SK-N-SH (cell line): ENCODE results near the gene ZMIZ2.
"Not testable (repeated sequence)": the region's sequence is repeated elsewhere in the genome, so short reads cannot be mapped to it uniquely, and the experiment has no call there.

Experiments
- CTCF ChIP-seq: fragments of 200-600 bp; sonication (generic); IDR thresholded peaks from 2 replicates; pipeline ENCODE4 v1.6.1; 2017; ENCODE audit warnings: antibody characterized with exemption, mild to moderate bottlenecking, moderate library complexity
- EP300 ChIP-seq, 2 experiments: IDR thresholded peaks; 2 replicates each; pipeline versions ENCODE4 v1.4.0 to v1.6.1; 2012; ENCODE audit warnings: borderline replicate concordance in 1 of 2, low read depth in 1 of 2, low read length in 1 of 2
- MAX ChIP-seq: IDR thresholded peaks from 2 replicates; pipeline ENCODE4 v1.4.0; 2012; ENCODE audit warnings: low read depth
- MXI1 ChIP-seq: IDR thresholded peaks from 2 replicates; pipeline ENCODE4 v1.6.1; 2012; ENCODE audit warnings: mild to moderate bottlenecking, low read depth, low read length, improper control_type of control experiment
- TAF1 ChIP-seq: IDR thresholded peaks from 2 replicates; pipeline ENCODE4 v1.6.1; 2012; ENCODE audit warnings: low read depth, mild to moderate bottlenecking, low read length, moderate library complexity, borderline replicate concordance
- USF2 ChIP-seq: fragments of 150-350 bp; IDR thresholded peaks from 2 replicates; pipeline ENCODE4 v1.6.1; 2017; ENCODE audit warnings: antibody characterized with exemption, low read length, low read depth, borderline replicate concordance
- ZBTB33 ChIP-seq: IDR thresholded peaks from 2 replicates; pipeline ENCODE4 v1.4.0; 2012; ENCODE audit warnings: low read depth, borderline replicate concordance

- not testable (repeated sequence) for TF ChIP-seq TAF1; MAX; CTCF; MXI1; USF2; EP300 (IDR thresholded peaks at IDR 0.05; ENCODE audit: borderline replicate concordance in 1 of 2, low read depth in 1 of 2, low read length in 1 of 2); ZBTB33
Measured at GRCh38 chr7:44803828-44804519, 55.3 kb downstream of the ZMIZ2 start.
